GM13976 (cell line): ENCODE results near the gene ASS1.

ENCODE experiments used
- DNase-seq: peaks from one replicate; pipeline ENCODE4 v3.0.0; 2012; ENCODE audit warnings: low spot score
- in situ Hi-C: fragments of 300-500 bp; cut with MboI; formaldehyde crosslinking; loops from one replicate; pipeline ENCODE4 v1.12.0; 2022; ENCODE audit warnings: low sequenced_read_pairs, mixed read lengths, inconsistent platforms; ENCODE audit not compliant: unreplicated experiment
- TF ChIP-seq, protein P1 (sequence below): IDR thresholded peaks from 2 replicates; pipeline ENCODE4 v1.5.1; 2012; ENCODE audit warnings: borderline replicate concordance, mild to moderate bottlenecking; ENCODE audit not compliant: insufficient read depth; ENCODE audit errors: extremely low read depth, missing control alignments, control extremely low read depth

Gene ASS1

DNA sequence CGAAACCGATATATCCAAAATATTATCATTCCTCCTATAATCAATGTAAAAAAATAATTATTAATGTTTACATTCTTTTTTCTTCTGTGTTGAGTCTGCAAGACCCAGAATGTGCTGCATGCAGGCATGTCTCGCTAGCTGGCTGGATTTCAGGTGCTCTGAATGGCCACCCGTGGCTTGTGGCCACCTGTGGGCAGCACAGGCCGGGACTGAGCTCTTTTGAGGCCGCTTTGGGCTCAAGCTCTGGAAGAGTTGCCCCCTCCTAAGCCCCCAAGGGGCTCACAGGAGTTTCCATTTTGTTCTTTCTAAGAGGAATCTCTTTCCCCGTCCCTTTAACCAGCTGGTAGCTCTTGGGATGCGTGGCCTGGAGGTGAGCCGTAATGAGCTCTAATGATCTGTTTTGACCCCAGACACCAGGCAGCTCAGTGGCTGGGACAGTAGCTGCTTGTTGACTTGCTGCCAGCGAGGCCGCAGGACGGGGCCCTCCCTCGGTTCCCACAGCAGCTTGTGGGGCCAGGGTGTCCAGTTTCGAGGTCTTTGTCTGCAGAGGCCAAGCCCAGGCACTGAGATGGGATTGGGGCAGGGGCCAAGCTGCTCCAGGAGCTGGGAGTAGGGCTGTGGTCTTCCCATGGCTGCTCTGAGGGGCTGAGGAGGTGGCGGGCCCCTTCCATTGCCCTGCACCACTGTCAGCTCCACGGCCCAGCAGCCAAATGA lies 20.8 kb downstream of the ASS1 start:
- TF ChIP-seq, protein P1, sequence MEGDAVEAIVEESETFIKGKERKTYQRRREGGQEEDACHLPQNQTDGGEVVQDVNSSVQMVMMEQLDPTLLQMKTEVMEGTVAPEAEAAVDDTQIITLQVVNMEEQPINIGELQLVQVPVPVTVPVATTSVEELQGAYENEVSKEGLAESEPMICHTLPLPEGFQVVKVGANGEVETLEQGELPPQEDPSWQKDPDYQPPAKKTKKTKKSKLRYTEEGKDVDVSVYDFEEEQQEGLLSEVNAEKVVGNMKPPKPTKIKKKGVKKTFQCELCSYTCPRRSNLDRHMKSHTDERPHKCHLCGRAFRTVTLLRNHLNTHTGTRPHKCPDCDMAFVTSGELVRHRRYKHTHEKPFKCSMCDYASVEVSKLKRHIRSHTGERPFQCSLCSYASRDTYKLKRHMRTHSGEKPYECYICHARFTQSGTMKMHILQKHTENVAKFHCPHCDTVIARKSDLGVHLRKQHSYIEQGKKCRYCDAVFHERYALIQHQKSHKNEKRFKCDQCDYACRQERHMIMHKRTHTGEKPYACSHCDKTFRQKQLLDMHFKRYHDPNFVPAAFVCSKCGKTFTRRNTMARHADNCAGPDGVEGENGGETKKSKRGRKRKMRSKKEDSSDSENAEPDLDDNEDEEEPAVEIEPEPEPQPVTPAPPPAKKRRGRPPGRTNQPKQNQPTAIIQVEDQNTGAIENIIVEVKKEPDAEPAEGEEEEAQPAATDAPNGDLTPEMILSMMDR: no peak
- no peak for DNase-seq
- in situ Hi-C loops: loop anchor here (25.0 kb wide), 1 partner anchor 222 kb away; the partner anchor contains the start of gene EXOSC2

DNA sequence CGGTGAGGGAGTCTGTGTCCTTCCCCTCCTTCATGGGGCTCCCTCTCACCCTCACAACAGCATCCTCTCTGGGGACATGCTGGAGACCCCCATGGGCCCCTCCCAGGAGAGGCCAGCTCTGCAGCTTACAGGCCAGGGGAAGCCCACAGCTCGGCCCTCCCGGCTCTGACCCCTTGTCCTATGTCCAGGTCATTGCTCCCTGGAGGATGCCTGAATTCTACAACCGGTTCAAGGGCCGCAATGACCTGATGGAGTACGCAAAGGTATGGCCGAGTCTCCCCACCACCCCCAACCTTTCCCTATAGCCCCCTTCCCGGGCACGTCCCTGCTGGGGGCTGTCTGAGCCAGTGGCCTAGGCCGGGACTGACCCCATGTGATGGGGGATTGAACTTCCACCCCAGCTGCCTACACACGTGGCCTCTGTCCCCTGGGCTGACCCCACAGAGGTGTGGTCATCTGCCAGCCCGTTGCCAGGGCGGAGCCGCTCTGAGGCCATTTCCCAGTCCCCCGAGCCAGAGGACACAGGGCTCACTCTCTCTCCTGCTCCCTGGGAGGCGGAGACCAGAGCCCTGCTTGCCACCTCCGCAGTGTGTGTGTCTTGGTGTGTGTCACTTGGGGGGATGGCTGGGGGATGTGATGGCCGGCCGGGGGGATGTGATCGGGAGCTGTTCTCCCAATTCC lies 21.9 kb downstream of the ASS1 start:
- no peak for DNase-seq
- in situ Hi-C loops: loop anchor here (25.0 kb wide), 1 partner anchor 221 kb away; the partner anchor contains the start of gene EXOSC2
- TF ChIP-seq, protein P1: no peak

DNA sequence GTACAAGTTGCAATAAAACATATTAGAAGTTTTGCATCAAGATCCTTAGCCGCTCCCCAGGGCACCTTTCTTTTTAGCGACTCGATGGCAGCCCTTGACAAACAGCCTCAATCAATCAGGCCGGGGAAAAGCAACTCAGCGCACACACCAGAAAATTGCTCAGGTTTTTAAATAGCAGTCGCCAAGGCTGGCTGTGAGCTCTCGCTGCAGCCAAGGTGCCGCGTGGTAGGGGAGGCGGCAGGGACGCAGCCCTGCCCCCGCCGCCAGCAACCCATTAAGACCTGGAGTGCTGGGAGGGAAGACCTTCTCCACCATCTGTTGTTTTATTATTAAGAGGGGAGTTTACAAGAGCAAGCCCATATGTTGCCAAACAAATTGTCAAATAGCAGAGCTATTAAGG lies 22.6 kb downstream of the ASS1 start:
- in situ Hi-C loops: loop anchor here (25.0 kb wide), 1 partner anchor 220 kb away; the partner anchor contains the start of gene EXOSC2
- DNase-seq: no peak
- TF ChIP-seq, protein P1: no peak

- DNase-seq: no peak
- in situ Hi-C loops: loop anchor here (25.0 kb wide), 1 partner anchor 219 kb away; the partner anchor contains the start of gene EXOSC2
- TF ChIP-seq, protein P1: no peak
Measured at GRCh38 chr9:130468566-130468965, 23.8 kb downstream of the ASS1 start.

- DNase-seq: no peak
- in situ Hi-C loops: loop anchor here (25.0 kb wide), 1 partner anchor 217 kb away; the partner anchor contains the start of gene EXOSC2
Measured at GRCh38 chr9:130470269-130470668, 25.5 kb downstream of the ASS1 start.

DNA sequence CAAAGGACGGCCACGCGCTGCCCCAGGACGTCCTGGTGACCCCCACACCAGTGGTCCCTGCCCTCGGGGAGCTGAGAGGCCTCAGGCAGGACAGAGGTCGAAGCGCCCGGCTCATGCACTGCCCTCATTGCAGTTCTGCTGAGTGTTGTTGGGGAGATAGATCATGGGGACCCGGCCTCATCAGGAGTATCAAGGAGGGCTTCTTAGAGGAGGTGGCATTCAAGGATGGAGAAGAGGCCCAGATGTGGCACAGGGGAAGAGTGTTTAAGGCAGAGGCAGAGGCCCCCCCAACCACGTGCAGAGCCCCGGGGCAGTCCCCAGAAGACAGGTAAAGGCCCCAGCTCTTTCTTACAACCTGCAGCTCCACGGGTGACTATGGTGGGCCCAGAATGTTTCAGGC lies 26.2 kb downstream of the ASS1 start:
- in situ Hi-C loops: loop anchor here (25.0 kb wide), 1 partner anchor 216 kb away; the partner anchor contains the start of gene EXOSC2
- TF ChIP-seq, protein P1: no peak
- no peak for DNase-seq

More at GRCh38 chr9:130470269-130470668, 25.5 kb downstream of the ASS1 start:
- TF ChIP-seq, protein P1: no peak
